Liver (tissue), 9 donors: Measurements from ENCODE around the gene DHRS7. TPM values are rescaled to one million over a fixed set of nuclear protein-coding genes. Genes with fewer than 3 reads are reported as not detected.

Experiments
- DNase-seq: peaks from one replicate; pipeline ENCODE4 v3.0.0-alpha.2; 2017; ENCODE audit warnings: low spot score
- H3K27ac ChIP-seq, 2 donors: one replicate each; pipeline ENCODE4 v1.7.0; 2013; ENCODE audit warnings: inconsistent platforms in 2 of 2, low read length in 2 of 2, control low read depth in 1 of 2, low read depth in 1 of 2, mild to moderate bottlenecking in 1 of 2
- H3K27me3 ChIP-seq, 4 donors: one replicate each; pipeline versions ENCODE4 v1.6.1 to v1.7.0; 2013; ENCODE audit warnings: low read length in 3 of 4, inconsistent platforms in 1 of 4, mild to moderate bottlenecking in 1 of 4, moderate library complexity in 1 of 4; ENCODE audit not compliant: control insufficient read depth in 4 of 4, insufficient read depth in 4 of 4
- H3K36me3 ChIP-seq, 4 donors: one replicate each; pipeline versions ENCODE4 v1.6.1 to v1.7.0; 2013; ENCODE audit warnings: low read length in 3 of 4, mild to moderate bottlenecking in 3 of 4, low read depth in 1 of 4, moderate library complexity in 1 of 4; ENCODE audit not compliant: control insufficient read depth in 4 of 4, insufficient read depth in 3 of 4
- H3K4me1 ChIP-seq, 4 donors: one replicate each; pipeline versions ENCODE4 v1.6.1 to v1.7.0; 2013; ENCODE audit warnings: low read length in 3 of 4, mild to moderate bottlenecking in 3 of 4, moderate library complexity in 1 of 4; ENCODE audit not compliant: control insufficient read depth in 4 of 4, insufficient read depth in 4 of 4
- H3K4me3 ChIP-seq, 3 donors: one replicate each; pipeline versions ENCODE4 v1.6.1 to v1.7.0; 2013; ENCODE audit warnings: low read length in 3 of 3, control low read depth in 1 of 3, low read depth in 1 of 3, mild to moderate bottlenecking in 1 of 3
- H3K9ac ChIP-seq, 2 donors: one replicate each; pipeline ENCODE4 v1.7.0; 2013; ENCODE audit warnings: low read length in 2 of 2, mild to moderate bottlenecking in 2 of 2, moderate library complexity in 2 of 2, control low read depth in 1 of 2, low read depth in 1 of 2
- H3K9me3 ChIP-seq, 4 donors: one replicate each; pipeline versions ENCODE4 v1.6.1 to v1.7.0; 2013; ENCODE audit warnings: low read length in 3 of 4; ENCODE audit not compliant: control insufficient read depth in 4 of 4
- EGR1 ChIP-seq, 2 donors: IDR thresholded peaks; 2 replicates each; pipeline ENCODE4 v1.6.1; 2016 to 2018; ENCODE audit warnings: antibody characterized with exemption in 2 of 2, low read depth in 2 of 2
- FOXA1 ChIP-seq: IDR thresholded peaks from 2 replicates; pipeline ENCODE4 v1.6.1; 2016; ENCODE audit warnings: antibody characterized with exemption
- FOXA2 ChIP-seq: IDR thresholded peaks from 2 replicates; pipeline ENCODE4 v1.6.1; 2016; ENCODE audit warnings: antibody characterized with exemption
- HNF4A ChIP-seq, 2 donors: conservative IDR thresholded peaks; 2 replicates each; pipeline ENCODE4 v1.6.1; 2016; ENCODE audit warnings: antibody characterized with exemption in 2 of 2, mild to moderate bottlenecking in 2 of 2
- JUND ChIP-seq, 2 donors: IDR thresholded peaks; 2 replicates each; pipeline ENCODE4 v1.6.1; 2016; ENCODE audit warnings: antibody characterized with exemption in 2 of 2
- RAD21 ChIP-seq, 2 donors: IDR thresholded peaks; 2 replicates each; pipeline ENCODE4 v1.6.1; 2016; ENCODE audit warnings: antibody characterized with exemption in 2 of 2, mild to moderate bottlenecking in 2 of 2
- REST ChIP-seq: IDR thresholded peaks from 2 replicates; pipeline ENCODE4 v1.6.1; 2016; ENCODE audit warnings: antibody characterized with exemption, mild to moderate bottlenecking
- RXRA ChIP-seq, 2 donors: IDR thresholded peaks; 2 replicates each; pipeline ENCODE4 v1.6.1; 2017 to 2018; ENCODE audit warnings: antibody characterized with exemption in 2 of 2, mild to moderate bottlenecking in 1 of 2
- SP1 ChIP-seq: IDR thresholded peaks from 2 replicates; pipeline ENCODE4 v1.6.1; 2018; ENCODE audit warnings: antibody characterized with exemption, mild to moderate bottlenecking
- TAF1 ChIP-seq: conservative IDR thresholded peaks from 2 replicates; pipeline ENCODE4 v1.6.1; 2016; ENCODE audit warnings: antibody characterized with exemption, mild to moderate bottlenecking
- YY1 ChIP-seq: IDR thresholded peaks from 2 replicates; pipeline ENCODE4 v1.6.1; 2016; ENCODE audit warnings: antibody characterized with exemption, mild to moderate bottlenecking
- ZBTB33 ChIP-seq: IDR thresholded peaks from 2 replicates; pipeline ENCODE4 v1.6.1; 2016; ENCODE audit warnings: antibody characterized with exemption
- WGBS: extraction: QIAGEN DNeasy Blood & Tissue Kit; methylation state at CpG from one replicate; pipeline ENCODE4 v1.1.7; 2013; 5-methylcytosine and 5-hydroxymethylcytosine counted together
- polyA plus RNA-seq, 2 donors: library from polyadenylated mRNA; stranded (reverse) in 1 of 2; unstranded in 1 of 2; fragments of 200-250 nt in 1 of 2; fragments of >200 nt in 1 of 2; fragmentation: Nextera tagmentation in 1 of 2; extraction: Ambion mirVana in 1 of 2; gene quantifications; one replicate each; pipeline versions ENCODE4 v1.2.1 to v1.2.3, GENCODE V29; 2013 to 2015
- total RNA-seq, 2 donors: library from RNA; depleted of rRNA; stranded (reverse); fragments of >200 nt; gene quantifications; one replicate each; pipeline ENCODE4 v1.2.3, GENCODE V29; 2014
- donor health status: healthy.
- donor health status: healthy.
- donor health status: healthy.
- donor health status: healthy.
- donor health status: healthy.

The DHRS7 gene
- total and polyA plus RNA-seq, 4 donors = 42.1 to 180 (median 80.3) TPM

- TF ChIP-seq HNF4A (conservative IDR thresholded peaks at IDR 0.05) (no peak), EGR1 (IDR thresholded peaks at IDR 0.05; ENCODE audit: low read depth in 2 of 2) (no peak), SP1 (no peak), TAF1 (no peak), RAD21 (IDR thresholded peaks at IDR 0.05) (no peak), FOXA2 (no peak)
- no peaks in the 10 kb centered on the region for H3K4me1 ChIP-seq
- H3K9ac ChIP-seq = no peak overlapping the region
- H3K9me3 ChIP-seq = no peaks in the 10 kb centered on the region
- H3K27me3 ChIP-seq = no peaks in the 10 kb centered on the region
- DNase-seq = no peak
- H3K4me3 ChIP-seq = no peak overlapping the region
- H3K27ac ChIP-seq = no peak overlapping the region
- peaks cover 2 to 5% (median 3%) of the 10 kb centered on the region in 4 donors for H3K36me3 ChIP-seq
- whole genome bisulfite sequencing = 93% methylated on average over 4 of the region's 4 CpGs
Measured at GRCh38 chr14:60107477-60107876, 57.7 kb downstream of the DHRS7 start.

GRCh38 chr14:60106339-60106738 is 58.9 kb downstream of the DHRS7 start:
- Histone ChIP-seq H3K36me3 (peaks cover 2 to 5% (median 3%) of the 10 kb centered on the region in 4 donors), H3K9ac (no peak overlapping the region), H3K4me3 (no peak overlapping the region), H3K27me3 (no peaks in the 10 kb centered on the region), H3K27ac (no peak overlapping the region), H3K4me1 (no peaks in the 10 kb centered on the region), H3K9me3 (no peaks in the 10 kb centered on the region)
- TF ChIP-seq FOXA2 = no peak
- no peak for TF ChIP-seq JUND (IDR thresholded peaks at IDR 0.05)
- no peak for TF ChIP-seq RAD21 (IDR thresholded peaks at IDR 0.05)
- TF ChIP-seq TAF1 = no peak
- no peak for TF ChIP-seq YY1
- TF ChIP-seq FOXA1 = no peak
- TF ChIP-seq REST = no peak
- WGBS = 78% methylated on average over 2 of the region's 2 CpGs
- DNase-seq = no peak

GRCh38 chr14:60102389-60102788 is 62.8 kb downstream of the DHRS7 start:
- DNase-seq = no peak
- H3K27ac ChIP-seq = no peak overlapping the region
- H3K4me3 ChIP-seq = no peak overlapping the region
- 81% methylated on average over 2 of the region's 2 CpGs for WGBS
- peaks cover 0 to 2% (median 0%) of the 10 kb centered on the region in 4 donors for H3K36me3 ChIP-seq
- H3K27me3 ChIP-seq = no peaks in the 10 kb centered on the region
- no peak overlapping the region for H3K9ac ChIP-seq
- TF ChIP-seq SP1 = no peak
- no peak for TF ChIP-seq RXRA (IDR thresholded peaks at IDR 0.05)
- no peak for TF ChIP-seq EGR1 (IDR thresholded peaks at IDR 0.05; ENCODE audit: low read depth in 2 of 2)
- TF ChIP-seq ZBTB33 = no peak
- H3K4me1 ChIP-seq = no peaks in the 10 kb centered on the region
- no peaks in the 10 kb centered on the region for H3K9me3 ChIP-seq
